ENCODE data around the gene ZNF532. TPM values are rescaled to one million over a fixed set of nuclear protein-coding genes. Genes with fewer than 3 reads are reported as not detected.

Gene ZNF532
- total RNA-seq, 1 donor from 2014 or later: 77.1 TPM

- TF ChIP-seq CTCF (IDR thresholded peaks at IDR 0.05): no peak
- TF ChIP-seq POLR2AphosphoS5 (IDR thresholded peaks at IDR 0.05; ENCODE audit: insufficient read depth in 1 of 2, low read depth in 1 of 2): no peak
- TF ChIP-seq POLR2A (IDR thresholded peaks at IDR 0.05): no peak
- Histone ChIP-seq H3K9me3 (no peaks in the 10 kb centered on the region), H3K36me3 (peaks cover 0 to 8% of the 10 kb centered on the region in 2 donors), H3K4me1 (peaks cover 4% of the 10 kb centered on the region), H3K27me3 (no peaks in the 10 kb centered on the region), H3K27ac (no peak overlapping the region), H3K4me3 (no peak overlapping the region)
- intact Hi-C loops (cut with DNase I): no loop called here
- peak in 1 of 2 donors; percentile 58 for DNase-seq (ENCODE audit: extremely low spot score in 2 of 2)
Measured at GRCh38 chr18:58901143-58901542, 36.5 kb downstream of the ZNF532 start.

GRCh38 chr18:58901783-58902182 lies 37.1 kb downstream of the ZNF532 start:
- Histone ChIP-seq H3K27me3 (no peaks in the 10 kb centered on the region), H3K4me3 (no peak overlapping the region), H3K27ac (no peak overlapping the region), H3K4me1 (no peaks in the 10 kb centered on the region), H3K9me3 (no peaks in the 10 kb centered on the region), H3K36me3 (peaks cover 0 to 8% of the 10 kb centered on the region in 2 donors)
- intact Hi-C loops (cut with DNase I): no loop called here
- no peak for DNase-seq (ENCODE audit: extremely low spot score in 2 of 2)
- TF ChIP-seq POLR2A (IDR thresholded peaks at IDR 0.05): no peak

GRCh38 chr18:58902961-58903360 lies 38.3 kb downstream of the ZNF532 start:
- peaks cover 0 to 8% of the 10 kb centered on the region in 2 donors for H3K36me3 ChIP-seq
- no peaks in the 10 kb centered on the region for H3K4me1 ChIP-seq
- H3K9me3 ChIP-seq: no peaks in the 10 kb centered on the region
- intact Hi-C loops (cut with DNase I): no loop called here
- no peak overlapping the region for H3K4me3 ChIP-seq
- no peak overlapping the region for H3K27ac ChIP-seq
- H3K27me3 ChIP-seq: no peaks in the 10 kb centered on the region
- TF ChIP-seq POLR2A (IDR thresholded peaks at IDR 0.05) (no peak), CTCF (IDR thresholded peaks at IDR 0.05) (no peak), POLR2AphosphoS5 (IDR thresholded peaks at IDR 0.05; ENCODE audit: insufficient read depth in 1 of 2, low read depth in 1 of 2) (no peak)
- DNase-seq (ENCODE audit: extremely low spot score in 2 of 2): peak in 1 of 2 donors; percentile 11

GRCh38 chr18:58903533-58903932 lies 38.9 kb downstream of the ZNF532 start:
- no peak overlapping the region for H3K27ac ChIP-seq
- H3K9me3 ChIP-seq: no peaks in the 10 kb centered on the region
- DNase-seq (ENCODE audit: extremely low spot score in 2 of 2): no peak
- intact Hi-C loops (cut with DNase I): no loop called here
- H3K27me3 ChIP-seq: no peaks in the 10 kb centered on the region
- H3K4me1 ChIP-seq: no peaks in the 10 kb centered on the region
- no peak for TF ChIP-seq POLR2AphosphoS5 (IDR thresholded peaks at IDR 0.05; ENCODE audit: insufficient read depth in 1 of 2, low read depth in 1 of 2)
- TF ChIP-seq POLR2A (IDR thresholded peaks at IDR 0.05): no peak
- TF ChIP-seq CTCF (IDR thresholded peaks at IDR 0.05): no peak
- H3K36me3 ChIP-seq: peaks cover 0 to 8% of the 10 kb centered on the region in 2 donors
- H3K4me3 ChIP-seq: no peak overlapping the region

GRCh38 chr18:58905777-58906428 lies 41.2 kb downstream of the ZNF532 start:
- TF ChIP-seq CTCF (IDR thresholded peaks at IDR 0.05): no peak
- TF ChIP-seq POLR2AphosphoS5 (IDR thresholded peaks at IDR 0.05; ENCODE audit: insufficient read depth in 1 of 2, low read depth in 1 of 2): no peak
- intact Hi-C loops (cut with DNase I): no loop called here
- Histone ChIP-seq H3K36me3 (no peaks in the 10 kb centered on the region), H3K9me3 (no peaks in the 10 kb centered on the region), H3K4me1 (peaks cover 1% of the 10 kb centered on the region), H3K27ac (no peak overlapping the region), H3K27me3 (no peaks in the 10 kb centered on the region), H3K4me3 (no peak overlapping the region)
- peak in 1 of 2 donors; percentile 58 for DNase-seq (ENCODE audit: extremely low spot score in 2 of 2)
